ENCODE measurements around the gene INPP5D. TPM values are rescaled to one million over a fixed set of nuclear protein-coding genes. Genes with fewer than 3 reads are reported as not detected.

The INPP5D gene
- total and polyA plus RNA-seq, 2 of the 13 experiments (the other 11 are each of a cell fraction or from before 2014, with no cell fraction given), result 16.7 to 18.0 TPM

GRCh38 chr2:233060501-233060979, 398 bp downstream of the INPP5D start (continued):
- TF ChIP-seq, protein P1, sequence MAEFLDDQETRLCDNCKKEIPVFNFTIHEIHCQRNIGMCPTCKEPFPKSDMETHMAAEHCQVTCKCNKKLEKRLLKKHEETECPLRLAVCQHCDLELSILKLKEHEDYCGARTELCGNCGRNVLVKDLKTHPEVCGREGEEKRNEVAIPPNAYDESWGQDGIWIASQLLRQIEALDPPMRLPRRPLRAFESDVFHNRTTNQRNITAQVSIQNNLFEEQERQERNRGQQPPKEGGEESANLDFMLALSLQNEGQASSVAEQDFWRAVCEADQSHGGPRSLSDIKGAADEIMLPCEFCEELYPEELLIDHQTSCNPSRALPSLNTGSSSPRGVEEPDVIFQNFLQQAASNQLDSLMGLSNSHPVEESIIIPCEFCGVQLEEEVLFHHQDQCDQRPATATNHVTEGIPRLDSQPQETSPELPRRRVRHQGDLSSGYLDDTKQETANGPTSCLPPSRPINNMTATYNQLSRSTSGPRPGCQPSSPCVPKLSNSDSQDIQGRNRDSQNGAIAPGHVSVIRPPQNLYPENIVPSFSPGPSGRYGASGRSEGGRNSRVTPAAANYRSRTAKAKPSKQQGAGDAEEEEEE (CRISPR knock-in tag; IDR thresholded peaks at IDR 0.05; ENCODE audit: borderline replicate concordance), result no peak
- TF ChIP-seq ZNF660 (CRISPR knock-in tag; IDR thresholded peaks at IDR 0.05; ENCODE audit: borderline replicate concordance, low read depth) (no peak), ZNF891 (CRISPR knock-in tag; IDR thresholded peaks at IDR 0.05) (peak; percentile 61), KDM3A (CRISPR knock-in tag; IDR thresholded peaks at IDR 0.05; ENCODE audit: low read depth) (no peak), CCDC6 (CRISPR knock-in tag; IDR thresholded peaks at IDR 0.05) (peak; percentile 72; the same call in 1 of the 2 replicates), MATR3 (CRISPR knock-in tag; IDR thresholded peaks at IDR 0.05) (no peak), SNAPC5 (CRISPR knock-in tag; IDR thresholded peaks at IDR 0.05; ENCODE audit: borderline replicate concordance) (no peak), ZNF704 (CRISPR knock-in tag; IDR thresholded peaks at IDR 0.05; ENCODE audit: borderline replicate concordance) (no peak), SP1 (IDR thresholded peaks at IDR 0.05) (no peak), SP1 (CRISPR knock-in tag; IDR thresholded peaks at IDR 0.05) (no peak), ZNF775 (CRISPR knock-in tag; IDR thresholded peaks at IDR 0.05; ENCODE audit: borderline replicate concordance) (no peak), ZNF552 (CRISPR knock-in tag; IDR thresholded peaks at IDR 0.05; ENCODE audit: borderline replicate concordance) (no peak), DPF2 (CRISPR knock-in tag; IDR thresholded peaks at IDR 0.05; ENCODE audit: borderline replicate concordance, low read depth) (no peak), POLR2AphosphoS2 (IDR thresholded peaks at IDR 0.05; ENCODE audit: low read depth, low read length) (no peak), CCAR2 (optimal IDR thresholded peaks at IDR 0.05; ENCODE audit: low read depth, low read length) (no peak), ZNF629 (CRISPR knock-in tag; conservative IDR thresholded peaks at IDR 0.05) (no peak; the same call in 1 of the 2 replicates), KDM4B (CRISPR knock-in tag; IDR thresholded peaks at IDR 0.05) (0 out of 2 replicates have a peak, but pooled peaks have one; percentile 74), RORA (CRISPR knock-in tag; IDR thresholded peaks at IDR 0.05) (no peak)
- TF ChIP-seq, protein P2, sequence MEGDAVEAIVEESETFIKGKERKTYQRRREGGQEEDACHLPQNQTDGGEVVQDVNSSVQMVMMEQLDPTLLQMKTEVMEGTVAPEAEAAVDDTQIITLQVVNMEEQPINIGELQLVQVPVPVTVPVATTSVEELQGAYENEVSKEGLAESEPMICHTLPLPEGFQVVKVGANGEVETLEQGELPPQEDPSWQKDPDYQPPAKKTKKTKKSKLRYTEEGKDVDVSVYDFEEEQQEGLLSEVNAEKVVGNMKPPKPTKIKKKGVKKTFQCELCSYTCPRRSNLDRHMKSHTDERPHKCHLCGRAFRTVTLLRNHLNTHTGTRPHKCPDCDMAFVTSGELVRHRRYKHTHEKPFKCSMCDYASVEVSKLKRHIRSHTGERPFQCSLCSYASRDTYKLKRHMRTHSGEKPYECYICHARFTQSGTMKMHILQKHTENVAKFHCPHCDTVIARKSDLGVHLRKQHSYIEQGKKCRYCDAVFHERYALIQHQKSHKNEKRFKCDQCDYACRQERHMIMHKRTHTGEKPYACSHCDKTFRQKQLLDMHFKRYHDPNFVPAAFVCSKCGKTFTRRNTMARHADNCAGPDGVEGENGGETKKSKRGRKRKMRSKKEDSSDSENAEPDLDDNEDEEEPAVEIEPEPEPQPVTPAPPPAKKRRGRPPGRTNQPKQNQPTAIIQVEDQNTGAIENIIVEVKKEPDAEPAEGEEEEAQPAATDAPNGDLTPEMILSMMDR (CRISPR knock-in tag; IDR thresholded peaks at IDR 0.05), result no peak
- TF ChIP-seq, protein P3, sequence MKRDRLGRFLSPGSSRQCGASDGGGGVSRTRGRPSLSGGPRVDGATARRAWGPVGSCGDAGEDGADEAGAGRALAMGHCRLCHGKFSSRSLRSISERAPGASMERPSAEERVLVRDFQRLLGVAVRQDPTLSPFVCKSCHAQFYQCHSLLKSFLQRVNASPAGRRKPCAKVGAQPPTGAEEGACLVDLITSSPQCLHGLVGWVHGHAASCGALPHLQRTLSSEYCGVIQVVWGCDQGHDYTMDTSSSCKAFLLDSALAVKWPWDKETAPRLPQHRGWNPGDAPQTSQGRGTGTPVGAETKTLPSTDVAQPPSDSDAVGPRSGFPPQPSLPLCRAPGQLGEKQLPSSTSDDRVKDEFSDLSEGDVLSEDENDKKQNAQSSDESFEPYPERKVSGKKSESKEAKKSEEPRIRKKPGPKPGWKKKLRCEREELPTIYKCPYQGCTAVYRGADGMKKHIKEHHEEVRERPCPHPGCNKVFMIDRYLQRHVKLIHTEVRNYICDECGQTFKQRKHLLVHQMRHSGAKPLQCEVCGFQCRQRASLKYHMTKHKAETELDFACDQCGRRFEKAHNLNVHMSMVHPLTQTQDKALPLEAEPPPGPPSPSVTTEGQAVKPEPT (CRISPR knock-in tag; IDR thresholded peaks at IDR 0.05; ENCODE audit: low read depth), result no peak
- TF ChIP-seq, protein P4, sequence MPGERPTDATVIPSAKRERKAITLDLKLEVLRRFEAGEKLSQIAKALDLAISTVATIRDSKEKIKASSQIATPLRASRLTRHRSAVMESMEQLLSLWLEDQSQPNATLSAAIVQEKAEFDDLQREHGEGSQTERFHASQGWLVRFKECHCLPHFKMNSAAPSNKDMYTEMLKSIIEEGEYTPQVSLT (CRISPR knock-in tag; IDR thresholded peaks at IDR 0.05; ENCODE audit: borderline replicate concordance, low read depth), result no peak
